ENCODE results near the gene CCNK.

The CCNK gene

GRCh38 chr14:99467336-99468078, 13.7 kb upstream of the CCNK start:
- DNase-seq, result no peak

- DNase-seq, result no peak
These were observed 13.1 kb upstream of the CCNK start for GRCh38 chr14:99468081-99468480.

GRCh38 chr14:99468836-99469592, 12.2 kb upstream of the CCNK start:
- DNase-seq, result no peak

GRCh38 chr14:99471731-99472130, 9.5 kb upstream of the CCNK start:
- no peak for DNase-seq

GRCh38 chr14:99472937-99473336, 8.3 kb upstream of the CCNK start:
- no peak for DNase-seq

- no peak for DNase-seq
These were observed 7.8 kb upstream of the CCNK start for GRCh38 chr14:99473458-99473857.

- no peak for DNase-seq
These were observed 6.0 kb upstream of the CCNK start for GRCh38 chr14:99475179-99475578.

GRCh38 chr14:99475660-99476059, 5.5 kb upstream of the CCNK start:
- DNase-seq, result no peak

GRCh38 chr14:99476864-99477263, 4.3 kb upstream of the CCNK start:
- DNase-seq, result no peak

- DNase-seq, result no peak
These were observed 3.1 kb upstream of the CCNK start for GRCh38 chr14:99478128-99478527.

- DNase-seq, result no peak
These were observed 1.9 kb upstream of the CCNK start for GRCh38 chr14:99479160-99479905.

GRCh38 chr14:99479906-99480869, 1.0 kb upstream of the CCNK start, which contains the start of gene SETD3:
Gene SETD3, minus strand, starts transcription at chr14:99480859. Its CDS starts 15,054 bp downstream, at chr14:99465805.
- peak; percentile 76 for DNase-seq

- peak; percentile 17 for DNase-seq
These were observed 513 bp downstream of the CCNK start for GRCh38 chr14:99481745-99482099.

- no peak for DNase-seq
These were observed 2.9 kb downstream of the CCNK start for GRCh38 chr14:99484106-99484505.

- no peak for DNase-seq
These were observed 16.1 kb downstream of the CCNK start for GRCh38 chr14:99497341-99497740.

- no peak for DNase-seq
These were observed 16.7 kb downstream of the CCNK start for GRCh38 chr14:99497894-99498293.

- DNase-seq, result no peak
These were observed 21.8 kb downstream of the CCNK start for GRCh38 chr14:99502989-99503421.

GRCh38 chr14:99503848-99504453, 22.7 kb downstream of the CCNK start:
- DNase-seq, result no peak

- DNase-seq, result no peak
These were observed 23.9 kb downstream of the CCNK start for GRCh38 chr14:99505089-99505488.

GRCh38 chr14:99506276-99506675, 25.1 kb downstream of the CCNK start:
- no peak for DNase-seq

GRCh38 chr14:99507860-99508640, 26.8 kb downstream of the CCNK start:
- peak; percentile 2 for DNase-seq
